Measurements from ENCODE around the gene IFT20.

IFT20 gene

DNA sequence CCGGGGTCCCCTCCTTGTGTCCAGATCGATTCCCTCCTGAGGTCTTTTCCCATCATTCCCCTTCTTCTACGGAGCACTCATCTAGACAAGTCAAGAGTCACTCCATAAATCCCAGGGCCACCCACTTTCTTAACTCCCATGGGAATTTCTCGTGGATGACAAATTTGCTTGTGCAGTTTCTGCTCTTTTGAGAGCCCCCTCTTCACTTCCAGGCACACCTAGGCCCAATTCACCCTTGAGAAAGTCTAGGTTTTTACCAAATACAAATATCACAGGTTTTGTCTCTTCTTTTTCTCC, 22.6 kb upstream of the IFT20 start:
- no peak overlapping the region; the same call in 1 of the 2 replicates for H3K27ac ChIP-seq (ENCODE audit: extremely low read depth, low read depth, low read length)
- H3K36me3 ChIP-seq (ENCODE audit: control insufficient read depth in 2 of 2, insufficient read depth in 1 of 2, low read length in 2 of 2): peaks cover 53 to 70% of the 10 kb centered on the region in 2 experiments
- peak overlapping the region; percentile 90 for H3K4me3 ChIP-seq (ENCODE audit: low read depth, low read length)
- ChIA-PET CTCF (interaction anchor here (0.6 to 2.9 kb wide), 7 partner anchors 9 to 553 kb away, joined by 3 to 21 read pairs (median 8); partner anchors contain the start of genes IFT20 and TNFAIP1), POLR2A (interaction anchor here (0.6 to 7.9 kb wide), 24 partner anchors 9 to 362 kb away, joined by 3 to 122 read pairs (median 5); partner anchors contain the start of genes IFT20, PIGS, RPL23A and SARM1)
- H3K9me3 ChIP-seq (ENCODE audit: control insufficient read depth, insufficient read depth, low read depth, low read length): no peaks in the 10 kb centered on the region
- peaks cover 6% of the 10 kb centered on the region for H3K4me1 ChIP-seq (ENCODE audit: control insufficient read depth, insufficient read depth, low read length)
- TF ChIP-seq ZFHX2 (tag by site-specific recombination; conservative IDR thresholded peaks at IDR 0.05) (no peak), ZNF555 (tag by site-specific recombination; conservative IDR thresholded peaks at IDR 0.05) (no peak), ZNF626 (tag by site-specific recombination; IDR thresholded peaks at IDR 0.05) (no peak), ZNF169 (tag by site-specific recombination; IDR thresholded peaks at IDR 0.05) (no peak), SALL2 (tag by site-specific recombination; IDR thresholded peaks at IDR 0.05; ENCODE audit: borderline replicate concordance) (no peak), ZNF660 (tag by site-specific recombination; IDR thresholded peaks at IDR 0.05) (no peak), ZFP37 (tag by site-specific recombination; IDR thresholded peaks at IDR 0.05) (peak; percentile 27; the same call in 1 of the 2 replicates), ZNF843 (tag by site-specific recombination; IDR thresholded peaks at IDR 0.05) (no peak; the same call in 1 of the 2 replicates), REPIN1 (tag by site-specific recombination; IDR thresholded peaks at IDR 0.05; ENCODE audit: low read depth) (no peak), ZNF394 (tag by site-specific recombination; IDR thresholded peaks at IDR 0.05; ENCODE audit: borderline replicate concordance) (peak; percentile 2; the same call in 1 of the 2 replicates), ZNF335 (tag by site-specific recombination; conservative IDR thresholded peaks at IDR 0.05) (peak; percentile 12), ZNF623 (tag by site-specific recombination; IDR thresholded peaks at IDR 0.05) (no peak), GLI4 (tag by site-specific recombination; IDR thresholded peaks at IDR 0.05) (no peak), ZFP69B (tag by site-specific recombination; IDR thresholded peaks at IDR 0.05) (no peak)
- TF ChIP-seq, protein P1, sequence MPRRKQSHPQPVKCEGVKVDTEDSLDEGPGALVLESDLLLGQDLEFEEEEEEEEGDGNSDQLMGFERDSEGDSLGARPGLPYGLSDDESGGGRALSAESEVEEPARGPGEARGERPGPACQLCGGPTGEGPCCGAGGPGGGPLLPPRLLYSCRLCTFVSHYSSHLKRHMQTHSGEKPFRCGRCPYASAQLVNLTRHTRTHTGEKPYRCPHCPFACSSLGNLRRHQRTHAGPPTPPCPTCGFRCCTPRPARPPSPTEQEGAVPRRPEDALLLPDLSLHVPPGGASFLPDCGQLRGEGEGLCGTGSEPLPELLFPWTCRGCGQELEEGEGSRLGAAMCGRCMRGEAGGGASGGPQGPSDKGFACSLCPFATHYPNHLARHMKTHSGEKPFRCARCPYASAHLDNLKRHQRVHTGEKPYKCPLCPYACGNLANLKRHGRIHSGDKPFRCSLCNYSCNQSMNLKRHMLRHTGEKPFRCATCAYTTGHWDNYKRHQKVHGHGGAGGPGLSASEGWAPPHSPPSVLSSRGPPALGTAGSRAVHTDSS (tag by site-specific recombination; IDR thresholded peaks at IDR 0.05): no peak
- TF ChIP-seq, protein P2, sequence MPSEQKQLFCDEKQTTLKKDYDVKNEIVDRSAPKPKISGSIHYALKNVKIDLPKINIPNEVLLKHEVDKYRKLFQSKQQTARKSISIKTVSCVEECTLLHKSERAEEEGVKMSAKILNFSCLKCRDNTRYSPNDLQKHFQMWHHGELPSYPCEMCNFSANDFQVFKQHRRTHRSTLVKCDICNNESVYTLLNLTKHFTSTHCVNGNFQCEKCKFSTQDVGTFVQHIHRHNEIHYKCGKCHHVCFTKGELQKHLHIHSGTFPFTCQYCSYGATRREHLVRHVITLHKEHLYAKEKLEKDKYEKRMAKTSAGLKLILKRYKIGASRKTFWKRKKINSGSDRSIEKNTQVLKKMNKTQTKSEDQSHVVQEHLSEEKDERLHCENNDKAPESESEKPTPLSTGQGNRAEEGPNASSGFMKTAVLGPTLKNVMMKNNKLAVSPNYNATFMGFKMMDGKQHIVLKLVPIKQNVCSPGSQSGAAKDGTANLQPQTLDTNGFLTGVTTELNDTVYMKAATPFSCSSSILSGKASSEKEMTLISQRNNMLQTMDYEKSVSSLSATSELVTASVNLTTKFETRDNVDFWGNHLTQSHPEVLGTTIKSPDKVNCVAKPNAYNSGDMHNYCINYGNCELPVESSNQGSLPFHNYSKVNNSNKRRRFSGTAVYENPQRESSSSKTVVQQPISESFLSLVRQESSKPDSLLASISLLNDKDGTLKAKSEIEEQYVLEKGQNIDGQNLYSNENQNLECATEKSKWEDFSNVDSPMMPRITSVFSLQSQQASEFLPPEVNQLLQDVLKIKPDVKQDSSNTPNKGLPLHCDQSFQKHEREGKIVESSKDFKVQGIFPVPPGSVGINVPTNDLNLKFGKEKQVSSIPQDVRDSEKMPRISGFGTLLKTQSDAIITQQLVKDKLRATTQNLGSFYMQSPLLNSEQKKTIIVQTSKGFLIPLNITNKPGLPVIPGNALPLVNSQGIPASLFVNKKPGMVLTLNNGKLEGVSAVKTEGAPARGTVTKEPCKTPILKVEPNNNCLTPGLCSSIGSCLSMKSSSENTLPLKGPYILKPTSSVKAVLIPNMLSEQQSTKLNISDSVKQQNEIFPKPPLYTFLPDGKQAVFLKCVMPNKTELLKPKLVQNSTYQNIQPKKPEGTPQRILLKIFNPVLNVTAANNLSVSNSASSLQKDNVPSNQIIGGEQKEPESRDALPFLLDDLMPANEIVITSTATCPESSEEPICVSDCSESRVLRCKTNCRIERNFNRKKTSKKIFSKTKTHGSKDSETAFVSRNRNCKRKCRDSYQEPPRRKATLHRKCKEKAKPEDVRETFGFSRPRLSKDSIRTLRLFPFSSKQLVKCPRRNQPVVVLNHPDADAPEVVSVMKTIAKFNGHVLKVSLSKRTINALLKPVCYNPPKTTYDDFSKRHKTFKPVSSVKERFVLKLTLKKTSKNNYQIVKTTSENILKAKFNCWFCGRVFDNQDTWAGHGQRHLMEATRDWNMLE (tag by site-specific recombination; conservative IDR thresholded peaks at IDR 0.05; ENCODE audit: low read depth): no peak
- TF ChIP-seq, protein P3, sequence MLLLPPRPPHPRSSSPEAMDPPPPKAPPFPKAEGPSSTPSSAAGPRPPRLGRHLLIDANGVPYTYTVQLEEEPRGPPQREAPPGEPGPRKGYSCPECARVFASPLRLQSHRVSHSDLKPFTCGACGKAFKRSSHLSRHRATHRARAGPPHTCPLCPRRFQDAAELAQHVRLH (tag by site-specific recombination; IDR thresholded peaks at IDR 0.05): no peak
- TF ChIP-seq, protein P4, sequence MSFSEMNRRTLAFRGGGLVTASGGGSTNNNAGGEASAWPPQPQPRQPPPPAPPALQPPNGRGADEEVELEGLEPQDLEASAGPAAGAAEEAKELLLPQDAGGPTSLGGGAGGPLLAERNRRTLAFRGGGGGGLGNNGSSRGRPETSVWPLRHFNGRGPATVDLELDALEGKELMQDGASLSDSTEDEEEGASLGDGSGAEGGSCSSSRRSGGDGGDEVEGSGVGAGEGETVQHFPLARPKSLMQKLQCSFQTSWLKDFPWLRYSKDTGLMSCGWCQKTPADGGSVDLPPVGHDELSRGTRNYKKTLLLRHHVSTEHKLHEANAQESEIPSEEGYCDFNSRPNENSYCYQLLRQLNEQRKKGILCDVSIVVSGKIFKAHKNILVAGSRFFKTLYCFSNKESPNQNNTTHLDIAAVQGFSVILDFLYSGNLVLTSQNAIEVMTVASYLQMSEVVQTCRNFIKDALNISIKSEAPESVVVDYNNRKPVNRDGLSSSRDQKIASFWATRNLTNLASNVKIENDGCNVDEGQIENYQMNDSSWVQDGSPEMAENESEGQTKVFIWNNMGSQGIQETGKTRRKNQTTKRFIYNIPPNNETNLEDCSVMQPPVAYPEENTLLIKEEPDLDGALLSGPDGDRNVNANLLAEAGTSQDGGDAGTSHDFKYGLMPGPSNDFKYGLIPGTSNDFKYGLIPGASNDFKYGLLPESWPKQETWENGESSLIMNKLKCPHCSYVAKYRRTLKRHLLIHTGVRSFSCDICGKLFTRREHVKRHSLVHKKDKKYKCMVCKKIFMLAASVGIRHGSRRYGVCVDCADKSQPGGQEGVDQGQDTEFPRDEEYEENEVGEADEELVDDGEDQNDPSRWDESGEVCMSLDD (tag by site-specific recombination; IDR thresholded peaks at IDR 0.05): 0 out of 2 replicates have a peak, but pooled peaks have one; percentile 14
- TF ChIP-seq, protein P5, sequence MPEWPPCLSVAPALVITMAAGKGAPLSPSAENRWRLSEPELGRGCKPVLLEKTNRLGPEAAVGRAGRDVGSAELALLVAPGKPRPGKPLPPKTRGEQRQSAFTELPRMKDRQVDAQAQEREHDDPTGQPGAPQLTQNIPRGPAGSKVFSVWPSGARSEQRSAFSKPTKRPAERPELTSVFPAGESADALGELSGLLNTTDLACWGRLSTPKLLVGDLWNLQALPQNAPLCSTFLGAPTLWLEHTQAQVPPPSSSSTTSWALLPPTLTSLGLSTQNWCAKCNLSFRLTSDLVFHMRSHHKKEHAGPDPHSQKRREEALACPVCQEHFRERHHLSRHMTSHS (tag by site-specific recombination; IDR thresholded peaks at IDR 0.05): 0 out of 2 replicates have a peak, but pooled peaks have one; percentile 2

All from HEK293 (cell line).